HL-60 (cell line): ENCODE data around the gene TSNAXIP1.

Experiments
- DNase-seq, 2 experiments: peaks; one replicate each; pipeline ENCODE4 v3.0.0-alpha.2; 2010 to 2020; ENCODE audit warnings: low read depth in 1 of 2, low spot score in 1 of 2
- H3K27ac ChIP-seq: fragments of 250-450 bp; sonication (Bioruptor Pico); replicated peaks from 2 replicates; pipeline ENCODE4 v1.5.1; 2020; ENCODE audit warnings: mild to moderate bottlenecking, moderate library complexity
- H3K27me3 ChIP-seq: fragments of 250-450 bp; sonication (Bioruptor Pico); 2 replicates; pipeline ENCODE4 v1.5.1; 2021; ENCODE audit warnings: mild to moderate bottlenecking, moderate library complexity; ENCODE audit not compliant: insufficient read depth, poor library complexity, severe bottlenecking
- H3K4me3 ChIP-seq: replicated peaks from 2 replicates; pipeline ENCODE4 v1.5.1; 2011; ENCODE audit warnings: mild to moderate bottlenecking, control low read depth, low read length; ENCODE audit not compliant: insufficient read depth
- CTCF ChIP-seq: IDR thresholded peaks from one replicate; pipeline ENCODE4 v1.5.1; 2011; ENCODE audit warnings: low read length, control low read depth, inconsistent platforms; ENCODE audit not compliant: insufficient read depth
- GABPA ChIP-seq: IDR thresholded peaks from 2 replicates; pipeline ENCODE4 v1.6.1; 2012; ENCODE audit warnings: low read depth
- POLR2AphosphoS5 ChIP-seq: IDR thresholded peaks from 2 replicates; pipeline ENCODE4 v1.6.1; 2012; ENCODE audit warnings: low read depth
- SPI1 ChIP-seq: IDR thresholded peaks from 2 replicates; pipeline ENCODE4 v1.6.1; 2012; ENCODE audit warnings: low read depth, mild to moderate bottlenecking, borderline replicate concordance
- TF ChIP-seq, protein P1 (sequence below): IDR thresholded peaks from 2 replicates; pipeline ENCODE4 v1.6.1; 2012; ENCODE audit warnings: low read depth; ENCODE audit not compliant: insufficient replicate concordance

TSNAXIP1 gene

GRCh38 chr16:67828651-67829050 lies 22.0 kb downstream of the TSNAXIP1 start:
- TF ChIP-seq CTCF (no peak), POLR2AphosphoS5 (no peak), GABPA (no peak), SPI1 (no peak)
- TF ChIP-seq, protein P1, sequence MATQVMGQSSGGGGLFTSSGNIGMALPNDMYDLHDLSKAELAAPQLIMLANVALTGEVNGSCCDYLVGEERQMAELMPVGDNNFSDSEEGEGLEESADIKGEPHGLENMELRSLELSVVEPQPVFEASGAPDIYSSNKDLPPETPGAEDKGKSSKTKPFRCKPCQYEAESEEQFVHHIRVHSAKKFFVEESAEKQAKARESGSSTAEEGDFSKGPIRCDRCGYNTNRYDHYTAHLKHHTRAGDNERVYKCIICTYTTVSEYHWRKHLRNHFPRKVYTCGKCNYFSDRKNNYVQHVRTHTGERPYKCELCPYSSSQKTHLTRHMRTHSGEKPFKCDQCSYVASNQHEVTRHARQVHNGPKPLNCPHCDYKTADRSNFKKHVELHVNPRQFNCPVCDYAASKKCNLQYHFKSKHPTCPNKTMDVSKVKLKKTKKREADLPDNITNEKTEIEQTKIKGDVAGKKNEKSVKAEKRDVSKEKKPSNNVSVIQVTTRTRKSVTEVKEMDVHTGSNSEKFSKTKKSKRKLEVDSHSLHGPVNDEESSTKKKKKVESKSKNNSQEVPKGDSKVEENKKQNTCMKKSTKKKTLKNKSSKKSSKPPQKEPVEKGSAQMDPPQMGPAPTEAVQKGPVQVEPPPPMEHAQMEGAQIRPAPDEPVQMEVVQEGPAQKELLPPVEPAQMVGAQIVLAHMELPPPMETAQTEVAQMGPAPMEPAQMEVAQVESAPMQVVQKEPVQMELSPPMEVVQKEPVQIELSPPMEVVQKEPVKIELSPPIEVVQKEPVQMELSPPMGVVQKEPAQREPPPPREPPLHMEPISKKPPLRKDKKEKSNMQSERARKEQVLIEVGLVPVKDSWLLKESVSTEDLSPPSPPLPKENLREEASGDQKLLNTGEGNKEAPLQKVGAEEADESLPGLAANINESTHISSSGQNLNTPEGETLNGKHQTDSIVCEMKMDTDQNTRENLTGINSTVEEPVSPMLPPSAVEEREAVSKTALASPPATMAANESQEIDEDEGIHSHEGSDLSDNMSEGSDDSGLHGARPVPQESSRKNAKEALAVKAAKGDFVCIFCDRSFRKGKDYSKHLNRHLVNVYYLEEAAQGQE: no peak
- no peaks in the 10 kb centered on the region for H3K27me3 ChIP-seq
- DNase-seq: no peak
- no peak overlapping the region for H3K4me3 ChIP-seq
- no peak overlapping the region for H3K27ac ChIP-seq

- no peaks in the 10 kb centered on the region for H3K27me3 ChIP-seq
- DNase-seq: peak in 1 of 2 experiments; percentile 4
- TF ChIP-seq GABPA: no peak
- no peak for TF ChIP-seq POLR2AphosphoS5
- no peak for TF ChIP-seq SPI1
- TF ChIP-seq, protein P1: no peak
- peak overlapping the region; percentile 72 for H3K4me3 ChIP-seq
- peak overlapping the region; percentile 74 for H3K27ac ChIP-seq
These were observed 26.3 kb downstream of the TSNAXIP1 start for GRCh38 chr16:67833030-67833414.

- Histone ChIP-seq H3K27me3 (no peaks in the 10 kb centered on the region), H3K4me3 (peak overlapping the region; percentile 72), H3K27ac (peak overlapping the region; percentile 74)
- TF ChIP-seq, protein P1: peak; percentile 71
- no peak for TF ChIP-seq GABPA
- no peak for TF ChIP-seq SPI1
- no peak for TF ChIP-seq CTCF
- TF ChIP-seq POLR2AphosphoS5: peak; percentile 76; the same call in 1 of the 2 replicates
- DNase-seq: peak; percentile 86 to 94
These were observed 26.9 kb downstream of the TSNAXIP1 start for GRCh38 chr16:67833415-67834241.
